Activated naive CD8-positive, alpha-beta T cell treated with anti-CD3 and anti-CD28 coated beads, Interleukin-2, amount 50 U/mL, for 16 hours (primary cell): ENCODE results near the gene AMBP.

ENCODE experiments used
- DNase-seq: peaks from one replicate; pipeline ENCODE4 v3.0.0-alpha.2; 2020; ENCODE audit warnings: low read depth, low spot score

Gene AMBP

DNA sequence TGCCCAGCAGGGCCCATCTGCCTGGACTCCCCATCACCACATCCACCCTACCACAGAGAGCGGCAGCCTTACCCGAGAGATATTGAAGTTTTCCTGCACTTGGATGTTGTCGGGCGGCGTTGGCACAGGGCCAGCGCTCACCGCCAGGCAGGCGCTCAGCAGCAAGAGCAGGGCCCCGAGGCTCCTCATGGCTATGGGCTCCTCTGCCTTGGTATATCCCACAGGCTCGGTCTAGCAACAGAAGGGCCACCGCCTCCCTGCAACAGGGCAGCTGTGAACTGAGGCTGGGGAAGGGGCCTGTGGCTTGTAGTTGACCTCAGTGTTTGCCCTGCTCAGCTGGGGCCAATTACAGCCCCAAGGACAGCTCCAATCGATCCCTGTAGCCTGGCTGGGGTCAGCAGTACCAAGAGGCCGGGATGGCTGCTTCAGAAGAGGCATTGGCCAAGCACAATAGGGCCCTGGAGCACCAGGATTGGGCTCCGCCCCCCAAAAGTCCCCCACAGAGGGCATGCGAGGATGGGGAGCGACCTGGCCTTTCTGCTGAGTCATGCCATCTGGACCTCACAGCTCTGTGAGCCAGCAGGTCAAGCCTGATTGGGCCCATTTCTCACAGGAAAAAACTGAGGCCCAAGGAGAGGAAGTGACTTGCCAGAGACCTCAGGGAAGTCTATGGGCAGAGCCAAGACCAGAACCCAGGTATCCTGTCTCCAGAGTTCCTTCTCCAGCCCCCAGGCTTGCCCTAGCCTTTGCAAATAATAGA is at the start of gene AMBP:
TSS of gene AMBP (minus strand) at position 280 of the 760 bp plus-strand sequence. CDS start at position 189, 91 bp downstream.
- DNase-seq, result no peak

DNA sequence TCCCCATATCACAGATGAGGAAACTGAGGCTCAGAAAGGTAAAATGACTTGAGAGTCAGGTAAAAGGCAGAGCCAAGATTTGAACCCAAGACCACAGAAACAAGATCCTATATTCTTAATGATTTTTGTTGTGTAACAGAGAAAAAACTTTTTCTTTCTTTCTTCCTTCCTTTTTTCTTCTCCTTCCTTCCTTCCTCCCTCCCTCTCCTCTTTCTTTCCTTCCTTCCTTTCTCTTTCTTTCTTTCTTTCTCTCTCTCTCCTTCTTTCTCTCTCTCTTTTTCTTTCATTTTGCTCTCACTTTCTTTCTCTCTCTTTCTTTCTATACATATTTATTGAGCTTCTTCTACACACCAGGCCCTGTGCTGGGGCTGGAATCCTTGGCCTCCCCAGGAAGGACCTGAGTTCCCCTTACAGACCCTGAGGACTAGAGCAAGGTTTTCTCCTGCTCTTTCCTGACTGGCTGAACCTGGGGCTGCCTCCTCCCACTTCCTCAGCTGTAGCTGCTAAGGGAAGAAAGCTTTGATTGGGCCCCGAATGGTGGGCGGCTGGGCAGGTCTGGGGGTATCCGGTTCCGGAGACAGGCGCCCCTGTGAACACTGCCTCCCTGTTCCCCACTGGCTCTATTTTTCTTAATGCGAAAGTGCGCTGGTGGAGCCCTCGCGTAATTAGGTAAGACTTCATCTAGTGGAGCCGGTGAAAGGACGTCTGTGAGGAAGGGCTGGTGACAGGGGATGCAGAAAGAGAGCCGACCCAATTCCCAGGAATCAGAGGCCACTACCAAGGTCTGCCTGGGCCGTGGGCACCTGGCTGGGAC is 48.4 kb upstream of the AMBP start:
- DNase-seq, result no peak

DNA sequence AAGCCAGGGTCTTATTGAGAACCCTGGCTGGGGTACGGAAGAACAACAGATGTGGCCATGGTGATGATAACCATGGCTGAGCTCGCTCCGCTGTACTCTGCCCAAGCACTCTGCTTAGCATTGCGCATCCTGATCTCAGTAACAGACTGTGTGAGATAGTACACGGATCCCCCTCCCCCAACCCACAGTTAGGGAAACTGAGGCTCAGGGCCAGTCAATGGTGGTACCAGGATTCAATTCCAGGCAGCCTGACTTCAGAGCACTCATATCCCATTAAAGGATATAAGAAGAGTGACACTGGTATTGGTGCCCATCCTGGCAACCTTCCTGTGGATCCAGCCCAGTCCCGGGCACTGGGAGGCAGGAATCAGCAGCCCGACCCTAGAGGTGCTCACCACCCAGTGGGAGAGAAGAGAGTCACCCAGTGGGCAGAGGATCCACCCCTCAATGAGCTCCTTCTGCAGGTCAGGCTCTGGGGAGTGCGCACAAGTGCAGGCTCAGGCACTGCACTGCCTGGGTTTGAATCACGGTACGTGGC is 47.4 kb upstream of the AMBP start:
- DNase-seq, result no peak

DNA sequence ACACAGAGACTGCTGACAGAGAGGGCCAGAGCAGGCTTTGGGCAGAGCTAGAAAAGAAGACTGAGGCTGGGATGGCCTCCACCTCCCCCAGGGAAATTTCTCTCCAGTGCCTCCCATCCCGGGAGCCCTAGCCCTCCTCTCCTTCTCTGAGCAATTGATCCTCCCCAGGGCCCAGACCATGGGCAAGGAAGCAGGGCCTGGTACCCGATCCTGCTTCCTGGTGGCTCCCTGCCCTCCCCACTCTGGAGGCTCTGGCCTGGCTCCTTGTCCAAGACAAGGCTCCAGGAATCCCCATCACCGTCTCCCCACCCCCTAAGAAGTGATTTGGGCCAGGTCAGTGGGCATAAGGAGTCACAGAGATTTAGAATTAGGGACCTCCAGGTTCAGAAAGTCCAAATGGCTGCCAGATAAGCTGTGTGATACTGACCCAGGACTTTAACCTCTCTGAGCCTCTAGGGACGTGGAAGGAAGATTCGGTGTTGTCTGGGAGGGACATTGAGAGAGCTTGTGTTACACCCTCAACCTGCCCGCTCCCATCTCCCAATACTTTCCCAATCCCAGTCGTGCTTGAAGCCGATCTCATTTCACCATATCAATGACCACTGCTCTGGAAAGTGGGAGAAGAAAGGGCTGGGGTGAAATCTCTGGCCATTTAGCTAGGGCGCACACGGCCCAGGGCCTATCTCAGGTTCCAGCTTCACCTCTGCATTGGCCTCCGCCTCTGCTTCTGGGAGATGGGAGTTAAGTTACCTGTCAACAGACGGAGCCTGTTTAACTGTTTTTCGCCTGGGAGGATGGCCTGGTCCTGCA is 46.8 kb upstream of the AMBP start:
- no peak for DNase-seq

DNA sequence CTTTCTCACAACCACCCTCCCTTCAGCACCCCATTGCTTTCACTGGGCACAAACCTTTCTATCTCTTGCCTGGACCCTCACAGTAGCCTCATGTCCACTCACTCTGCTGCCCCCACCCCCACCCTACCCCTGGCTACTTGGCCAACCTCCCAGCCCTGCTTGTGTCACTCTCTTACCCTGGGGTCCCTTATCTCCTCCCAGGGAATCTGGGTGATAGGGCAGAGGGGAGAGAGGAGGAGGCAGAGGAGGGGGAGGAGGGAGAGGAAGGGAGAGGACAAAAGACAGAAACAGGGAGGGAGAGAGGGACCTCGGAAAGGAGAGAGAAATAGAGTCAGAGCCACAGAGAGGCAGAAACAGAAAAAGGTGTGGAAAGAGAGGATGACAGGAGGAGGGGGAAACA is 46.0 kb upstream of the AMBP start:
- DNase-seq, result no peak

DNA sequence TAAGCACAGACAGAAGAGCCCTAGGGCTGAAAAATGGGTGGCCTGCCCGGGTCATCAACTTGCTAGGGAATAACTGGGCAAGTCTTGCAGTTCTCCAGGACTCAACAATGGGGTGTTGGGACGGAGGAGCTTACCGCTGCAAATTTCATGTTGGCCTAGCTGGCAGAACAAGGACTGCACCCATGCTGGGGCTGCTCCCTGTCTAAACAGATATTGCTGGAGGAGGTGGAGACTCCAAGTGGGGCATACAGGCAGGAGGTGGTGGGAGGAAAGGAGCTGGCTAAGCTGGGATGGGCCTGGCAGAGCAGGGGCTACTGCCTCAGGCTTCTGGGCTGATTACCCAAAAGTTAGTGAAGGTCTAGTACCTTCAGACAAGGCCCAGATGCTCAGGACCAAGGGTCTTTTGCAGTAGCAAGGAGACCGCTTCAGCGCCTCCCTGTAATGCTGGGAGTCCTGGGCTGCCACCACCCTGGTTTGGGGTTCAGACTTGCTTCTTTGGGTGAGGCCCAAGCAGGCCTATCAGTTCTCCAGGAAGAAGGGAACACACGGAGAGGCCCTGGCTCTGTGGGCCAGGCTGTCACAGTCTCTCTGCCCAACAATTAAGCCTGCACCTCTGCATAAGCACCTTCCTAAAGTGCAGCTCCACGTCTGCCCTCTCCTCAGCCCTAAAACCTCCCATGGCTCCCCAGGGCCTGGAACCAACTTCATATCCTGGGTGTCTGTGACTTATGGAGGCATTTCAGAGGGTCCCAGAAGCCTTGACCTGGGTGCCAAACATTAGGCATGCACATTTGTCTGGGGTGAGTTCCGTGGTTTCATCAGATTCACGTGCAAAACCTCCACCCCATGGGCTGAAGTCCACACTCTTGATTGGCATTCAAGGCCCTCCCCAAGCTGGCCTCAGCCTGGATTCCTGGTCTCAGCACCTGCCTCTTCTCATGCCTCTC is 45.2 kb upstream of the AMBP start:
- no peak for DNase-seq

DNA sequence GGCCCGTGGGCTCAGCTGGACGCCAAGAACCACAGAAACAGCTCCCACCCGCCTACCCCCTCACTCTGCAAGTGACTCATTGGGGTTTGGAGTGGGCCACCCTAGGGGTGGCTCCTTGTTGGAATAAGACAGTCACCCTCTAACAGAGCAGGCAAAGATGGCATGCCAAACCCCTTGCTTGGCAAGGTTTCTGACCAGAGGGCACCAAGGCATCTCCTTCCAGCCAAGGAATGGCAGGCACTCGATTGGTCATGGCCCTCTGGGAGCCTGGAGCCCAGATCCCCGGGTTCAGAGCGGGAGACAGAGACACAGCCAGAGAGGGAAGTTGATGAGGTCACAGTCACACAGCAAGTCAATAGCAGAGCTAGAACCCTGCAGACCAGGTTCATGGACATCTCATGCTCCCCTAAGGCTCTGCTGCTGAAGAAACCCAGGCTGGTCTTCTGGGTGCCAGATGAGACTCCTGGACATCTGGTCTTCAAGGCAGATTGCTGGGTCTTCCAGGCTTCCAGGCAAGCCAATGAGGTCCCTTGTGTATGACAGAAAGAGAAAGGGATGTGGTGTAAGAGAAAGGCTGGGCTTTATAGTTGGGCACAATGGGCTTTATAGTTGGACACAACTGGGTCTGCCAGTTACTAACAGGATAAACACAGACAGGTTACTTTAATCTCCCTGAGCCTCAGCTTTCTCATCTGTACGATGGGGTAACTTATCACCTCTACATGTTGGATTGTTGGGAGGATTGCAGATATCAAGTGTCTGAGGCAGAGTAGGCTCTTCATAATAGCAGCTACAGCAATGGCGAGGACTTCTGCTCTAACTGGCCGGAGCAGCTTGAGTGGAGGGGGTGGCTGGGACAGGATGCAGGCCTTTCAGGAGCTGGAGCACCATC is 44.3 kb upstream of the AMBP start:
- no peak for DNase-seq

DNA sequence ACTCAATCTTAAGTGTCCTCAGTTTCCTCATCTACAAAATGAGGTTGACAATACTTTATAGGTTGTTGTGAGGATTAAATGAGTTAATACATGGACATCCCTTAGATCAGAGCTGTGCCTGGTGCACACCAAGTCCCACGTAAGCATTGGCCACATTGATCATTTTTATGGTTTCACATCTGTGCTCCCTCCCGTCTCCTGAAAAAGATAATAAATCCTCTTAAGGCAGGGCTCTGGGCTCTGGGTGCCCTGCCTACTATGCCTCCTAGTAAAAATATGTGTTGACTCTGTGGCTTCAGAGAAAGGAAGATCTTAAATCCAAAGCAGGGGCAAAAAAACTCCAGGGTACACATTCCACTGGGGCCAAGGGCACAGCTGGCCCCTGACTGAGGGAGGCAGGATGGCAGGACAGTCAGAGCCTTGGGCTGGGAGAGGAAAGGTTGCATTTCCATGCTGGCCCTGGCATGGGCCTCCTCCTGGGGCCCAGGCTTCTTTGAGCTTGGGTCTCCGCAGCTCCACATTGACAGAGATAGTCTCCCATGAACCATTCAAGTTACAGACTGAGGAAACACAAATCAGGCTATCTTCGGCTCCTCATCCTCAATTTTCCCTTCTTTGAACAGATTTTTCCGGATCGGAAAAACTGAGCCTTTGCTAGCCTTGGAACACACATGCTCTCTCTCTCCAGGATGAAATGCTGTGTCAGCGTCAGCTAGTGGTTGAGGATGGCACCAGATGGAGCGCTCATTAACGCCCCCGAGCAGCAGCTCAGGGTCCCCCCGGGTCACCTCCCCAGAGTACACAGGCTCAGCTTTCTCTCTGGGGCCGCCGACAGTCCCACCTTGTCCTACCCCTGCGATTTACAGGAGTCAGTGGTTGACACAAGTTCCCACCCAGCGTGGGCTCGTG is 43.4 kb upstream of the AMBP start:
- DNase-seq, result no peak

DNA sequence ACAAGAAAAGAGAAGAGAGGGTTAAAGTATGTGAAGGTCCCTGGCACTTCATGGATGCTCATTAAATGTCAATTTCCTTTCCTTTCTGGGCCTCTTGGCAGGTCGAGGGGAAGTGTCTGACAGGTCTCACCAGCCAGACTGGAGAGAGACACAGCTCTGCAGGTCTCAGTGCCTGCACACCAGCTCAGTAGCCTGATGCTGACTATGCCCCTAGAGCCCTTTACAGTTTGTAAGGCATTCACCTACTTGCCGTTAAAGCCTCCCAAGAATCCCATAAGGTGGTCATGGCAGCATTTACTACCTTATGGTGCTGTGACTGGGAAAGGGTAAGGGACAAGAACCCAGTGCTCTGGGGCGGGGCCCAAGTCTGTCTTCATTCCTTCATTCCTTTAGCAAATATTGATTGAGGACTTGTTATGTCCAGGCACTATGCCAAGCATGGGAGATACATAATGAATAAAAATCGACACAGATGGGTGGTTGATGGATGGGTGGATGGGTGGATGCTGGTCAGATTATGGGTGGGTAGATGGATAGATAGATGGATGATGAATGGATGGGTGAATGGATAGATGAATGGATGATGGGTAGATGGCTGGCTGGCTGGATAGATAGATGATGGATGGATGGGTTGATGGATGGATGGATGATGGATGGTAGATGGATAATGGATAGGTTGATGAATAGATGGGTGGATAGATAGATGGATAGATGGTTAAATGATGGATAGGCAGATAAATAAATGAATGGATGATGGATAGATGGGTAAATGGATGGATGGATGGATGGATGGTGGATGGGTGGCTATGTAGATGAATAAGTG is 42.3 kb upstream of the AMBP start:
- DNase-seq, result no peak

DNA sequence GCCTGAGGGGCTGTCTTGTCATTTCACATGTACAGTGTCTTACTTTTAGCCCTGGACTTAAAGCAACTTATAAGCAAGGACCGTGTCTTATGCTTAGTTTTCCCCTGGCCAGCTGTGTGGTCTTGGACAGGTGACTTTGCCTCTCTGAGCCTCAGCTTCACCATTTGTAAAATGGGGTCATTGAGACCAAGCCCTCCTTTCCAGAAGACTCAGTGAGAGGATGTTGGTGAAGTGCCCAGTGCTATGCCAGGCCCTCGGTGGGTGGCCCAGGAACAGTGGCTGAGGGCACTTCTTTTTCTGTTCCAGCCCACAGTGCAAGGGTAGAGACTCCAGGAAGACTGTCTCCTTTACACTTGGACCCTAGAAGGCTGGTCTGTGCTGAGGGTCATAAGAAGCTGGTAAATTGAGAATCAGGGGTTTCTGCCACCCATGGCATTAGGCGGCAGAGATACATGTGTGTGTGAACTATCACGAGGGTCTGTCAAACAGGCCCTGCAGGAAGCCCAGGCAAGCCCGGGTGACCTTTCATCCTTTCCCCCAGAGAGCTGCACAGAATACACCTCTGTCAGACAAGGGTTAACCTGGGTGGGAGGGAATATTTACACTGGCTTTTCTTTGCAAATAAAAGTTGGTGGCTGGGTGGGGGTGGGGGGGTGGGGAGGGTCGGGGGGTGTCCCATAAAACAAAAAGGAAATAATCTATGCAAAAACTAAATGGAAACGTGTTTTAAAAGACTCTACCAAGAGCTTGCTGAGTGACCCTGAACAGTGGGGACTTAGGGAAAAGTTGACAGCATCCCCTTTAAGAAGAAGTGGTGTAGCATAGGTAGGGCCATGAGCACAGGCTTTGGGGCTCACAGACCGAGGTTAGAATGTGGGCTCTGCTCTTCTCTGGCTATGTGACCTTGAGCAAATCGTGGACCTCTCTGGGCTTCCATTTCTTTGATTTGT is 41.4 kb upstream of the AMBP start:
- DNase-seq, result no peak

DNA sequence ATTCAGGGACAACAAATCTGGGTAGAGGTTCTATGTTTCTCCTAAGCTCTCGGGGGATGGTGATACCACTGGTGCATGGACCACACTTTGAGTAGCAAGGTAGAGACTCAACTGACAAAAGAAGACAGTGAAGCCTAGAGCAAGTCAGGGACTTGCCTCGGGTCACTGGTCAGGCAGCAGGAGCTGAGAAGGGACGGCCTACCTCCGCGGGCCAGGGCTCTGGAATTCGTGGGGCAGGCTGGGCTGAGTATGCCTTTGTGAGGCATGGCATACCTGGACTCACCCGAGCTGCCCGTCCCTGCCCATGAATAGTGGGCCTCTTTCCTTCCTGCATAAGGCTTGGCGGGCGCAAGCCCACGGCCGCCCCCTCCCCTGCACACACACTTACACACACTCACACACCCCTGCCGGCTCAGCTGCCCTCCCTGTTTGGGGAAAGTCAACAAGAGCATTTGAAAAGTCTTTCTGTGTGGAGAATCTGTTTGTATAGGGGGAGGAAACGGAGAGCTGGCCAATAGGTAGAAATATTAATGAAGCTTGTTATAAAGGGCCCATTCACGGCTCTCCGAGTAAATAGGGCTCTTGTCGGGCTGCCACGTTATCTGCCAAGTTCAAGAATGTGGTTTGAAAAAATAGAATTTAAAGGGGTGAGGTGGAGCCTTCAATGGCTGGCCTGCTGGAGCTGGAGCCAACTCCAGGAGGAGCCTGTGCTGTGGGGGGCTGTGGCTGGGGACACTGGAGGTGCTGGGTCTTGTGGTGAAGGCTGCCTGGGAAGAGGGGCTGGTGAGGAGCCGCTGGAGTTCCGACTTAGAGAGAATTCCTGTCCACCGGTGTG is 40.1 kb upstream of the AMBP start:
- DNase-seq, result no peak

DNA sequence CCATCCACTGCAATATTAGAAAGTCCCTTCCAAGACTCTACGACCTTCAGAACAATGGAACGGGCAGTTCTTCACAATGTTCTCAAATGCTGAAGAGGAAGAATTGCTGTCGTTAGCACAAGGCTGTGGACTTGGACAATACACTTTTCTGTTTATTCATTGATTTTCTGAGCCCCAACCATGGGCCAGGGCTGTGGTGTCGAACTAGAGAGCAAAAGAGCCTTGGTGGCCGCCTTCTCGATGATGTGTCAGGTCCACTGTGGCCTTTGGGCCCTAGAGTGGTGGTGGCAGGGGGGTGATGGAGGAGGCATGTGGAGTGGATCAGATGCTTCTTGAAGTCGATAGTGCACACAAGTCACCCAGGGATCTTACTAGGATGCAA is 39.5 kb upstream of the AMBP start:
- DNase-seq, result no peak

DNA sequence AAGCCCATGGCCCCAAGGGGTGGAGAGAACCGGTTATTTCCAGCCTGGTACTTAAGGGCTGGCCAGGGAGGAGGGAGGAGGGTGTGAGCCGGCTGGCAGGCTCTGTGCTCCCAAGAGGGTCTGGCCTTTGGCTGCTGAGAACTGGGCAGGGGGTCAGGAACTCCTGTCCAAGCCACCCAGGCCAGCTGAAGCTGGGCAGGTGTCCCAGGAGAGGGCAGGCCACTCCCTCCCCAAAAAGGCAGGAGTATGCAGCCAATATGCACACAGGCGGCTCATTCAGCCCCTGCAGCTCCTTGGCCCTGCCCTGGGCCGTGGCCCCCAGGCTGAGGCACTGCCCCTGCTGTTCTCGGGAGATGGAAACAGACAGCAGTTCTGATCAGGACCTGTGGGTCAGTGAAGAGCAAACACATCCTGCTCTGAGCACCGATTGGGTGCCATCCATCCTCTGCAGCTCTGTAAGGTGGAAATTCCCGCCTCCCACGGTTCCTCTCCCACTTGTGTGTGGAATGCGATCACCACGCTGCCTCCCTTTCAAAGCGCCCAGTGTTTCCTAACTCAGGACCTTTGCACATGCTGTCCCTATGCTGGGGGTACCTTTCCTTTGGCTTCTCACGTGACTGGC is 38.1 kb upstream of the AMBP start:
- DNase-seq, result no peak

DNA sequence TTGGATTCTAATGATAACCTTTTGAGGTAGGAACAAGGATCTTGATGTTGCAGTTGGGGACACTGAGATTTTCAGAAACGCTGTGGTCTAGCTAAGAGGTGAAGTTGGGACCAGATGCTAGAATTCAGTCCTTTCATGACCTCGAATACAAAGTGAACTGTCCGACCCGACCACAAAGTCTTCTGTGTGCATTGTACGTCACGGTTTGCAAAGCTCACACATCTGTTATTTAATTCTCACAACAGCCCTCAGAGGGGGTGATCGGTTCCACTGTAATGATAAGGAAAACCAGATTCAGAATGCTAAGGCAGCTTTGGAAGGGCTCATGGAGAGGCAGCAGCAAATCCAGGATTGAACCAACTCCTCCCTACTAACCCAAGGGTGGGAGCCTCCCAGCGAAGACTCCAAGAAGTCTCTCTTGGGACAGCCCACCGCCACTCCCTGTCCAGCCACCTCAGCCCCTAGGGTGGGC is 37.6 kb upstream of the AMBP start:
- DNase-seq, result no peak

DNA sequence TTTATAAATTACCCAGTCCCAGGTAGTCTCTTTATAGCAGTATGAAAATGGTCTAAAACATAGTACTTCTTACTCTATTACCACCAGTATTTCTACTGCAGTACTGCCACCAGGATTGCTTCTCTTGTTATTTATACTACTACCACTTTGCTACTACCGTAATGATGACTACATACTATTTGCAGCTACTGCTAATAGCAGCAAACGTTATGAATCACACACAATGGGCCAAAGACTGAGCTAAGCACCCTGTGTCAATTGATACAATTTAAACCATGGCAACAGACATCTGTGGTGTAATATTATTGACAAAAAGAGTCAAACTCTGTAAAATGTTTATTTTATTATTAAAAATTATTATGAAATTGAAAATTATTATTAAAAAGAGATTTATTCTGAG is 36.3 kb upstream of the AMBP start:
- no peak for DNase-seq
